GM12864 (cell line): Measurements from ENCODE around the gene TMPRSS4.

Experiments used
- DNase-seq: peaks from one replicate; pipeline ENCODE4 v3.0.0-alpha.2; 2011; ENCODE audit warnings: low read depth
- H3K4me3 ChIP-seq: 2 replicates; pipeline ENCODE4 v1.5.1; 2011; ENCODE audit warnings: mild to moderate bottlenecking, low read depth, low read length, control low read depth
- TF ChIP-seq, protein P1 (sequence below): IDR thresholded peaks from 2 replicates; pipeline ENCODE4 v1.5.1; 2011; ENCODE audit warnings: low read depth, mild to moderate bottlenecking, moderate library complexity, low read length, control low read depth, inconsistent platforms; ENCODE audit errors: missing control alignments

TMPRSS4 gene

DNA sequence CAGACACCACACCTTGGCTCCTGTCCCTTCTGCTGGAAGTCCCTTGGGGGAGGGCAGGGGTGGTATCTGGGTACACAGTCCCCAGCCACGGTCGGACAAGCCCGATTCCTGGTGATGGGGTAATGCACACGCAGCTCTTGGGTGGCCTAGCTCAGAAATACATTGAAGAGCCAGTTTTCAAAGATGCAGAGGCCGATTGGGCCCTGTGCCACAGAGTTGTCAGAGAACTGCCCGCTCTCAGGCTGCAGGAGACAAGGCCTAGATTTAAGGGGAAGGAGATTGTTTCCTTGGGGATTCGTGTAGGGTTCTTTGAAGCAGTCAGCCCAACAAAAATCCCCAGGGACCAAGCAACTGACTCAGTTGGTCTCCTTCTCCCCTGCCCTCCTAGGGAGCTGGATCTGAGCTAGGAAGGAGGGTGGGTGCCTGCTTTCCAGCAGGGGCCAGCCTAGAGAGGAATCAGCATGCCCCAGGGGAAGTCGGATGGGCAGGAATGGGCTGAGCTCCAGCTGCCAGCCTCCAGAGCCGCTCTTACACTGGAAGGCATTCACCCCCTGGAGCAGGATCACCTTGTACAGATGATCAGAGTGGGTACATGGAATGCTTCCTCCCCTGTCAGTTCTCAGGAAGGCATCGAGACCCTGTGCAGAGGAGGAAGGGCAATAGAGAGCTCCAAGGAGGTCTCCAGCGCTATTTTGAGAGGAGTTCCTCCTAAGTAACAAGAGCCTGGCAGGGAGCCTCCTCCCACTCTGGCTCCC is 79.1 kb downstream of the TMPRSS4 start:
- TF ChIP-seq, protein P1, sequence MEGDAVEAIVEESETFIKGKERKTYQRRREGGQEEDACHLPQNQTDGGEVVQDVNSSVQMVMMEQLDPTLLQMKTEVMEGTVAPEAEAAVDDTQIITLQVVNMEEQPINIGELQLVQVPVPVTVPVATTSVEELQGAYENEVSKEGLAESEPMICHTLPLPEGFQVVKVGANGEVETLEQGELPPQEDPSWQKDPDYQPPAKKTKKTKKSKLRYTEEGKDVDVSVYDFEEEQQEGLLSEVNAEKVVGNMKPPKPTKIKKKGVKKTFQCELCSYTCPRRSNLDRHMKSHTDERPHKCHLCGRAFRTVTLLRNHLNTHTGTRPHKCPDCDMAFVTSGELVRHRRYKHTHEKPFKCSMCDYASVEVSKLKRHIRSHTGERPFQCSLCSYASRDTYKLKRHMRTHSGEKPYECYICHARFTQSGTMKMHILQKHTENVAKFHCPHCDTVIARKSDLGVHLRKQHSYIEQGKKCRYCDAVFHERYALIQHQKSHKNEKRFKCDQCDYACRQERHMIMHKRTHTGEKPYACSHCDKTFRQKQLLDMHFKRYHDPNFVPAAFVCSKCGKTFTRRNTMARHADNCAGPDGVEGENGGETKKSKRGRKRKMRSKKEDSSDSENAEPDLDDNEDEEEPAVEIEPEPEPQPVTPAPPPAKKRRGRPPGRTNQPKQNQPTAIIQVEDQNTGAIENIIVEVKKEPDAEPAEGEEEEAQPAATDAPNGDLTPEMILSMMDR = no peak
- H3K4me3 ChIP-seq = no peak overlapping the region
- no peak for DNase-seq

DNA sequence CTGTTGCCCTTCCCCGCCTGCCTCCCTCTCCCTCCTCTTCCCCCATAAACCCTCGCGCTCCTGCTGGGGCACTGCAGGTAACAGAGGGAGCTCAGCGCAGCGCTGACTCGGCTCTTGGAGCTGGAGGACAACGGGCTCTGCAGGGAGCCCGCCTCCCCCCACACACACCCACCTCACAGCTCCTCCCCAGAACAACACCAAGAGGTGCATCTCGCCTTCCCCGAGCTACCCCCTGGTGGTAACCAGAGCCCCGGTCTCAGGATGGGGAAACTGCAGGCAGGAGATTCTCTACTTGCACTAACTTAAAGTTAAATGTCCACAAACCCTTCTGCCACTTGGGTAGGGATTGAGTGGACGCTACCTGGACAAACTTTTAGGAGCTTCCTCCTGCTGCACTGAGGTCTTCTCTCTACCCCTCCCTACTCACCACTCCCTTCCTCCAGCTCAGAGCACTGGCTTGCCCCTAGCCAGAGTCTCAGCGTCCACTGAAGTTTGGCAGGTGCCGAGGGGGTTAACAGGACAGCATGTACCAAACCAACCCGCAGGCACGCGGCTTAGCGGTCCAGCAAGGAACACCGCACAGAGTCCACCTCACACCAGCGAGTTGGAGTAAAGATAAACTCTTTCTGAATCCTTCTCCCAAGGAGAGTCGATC is 79.8 kb downstream of the TMPRSS4 start:
- TF ChIP-seq, protein P1 = no peak
- no peak overlapping the region for H3K4me3 ChIP-seq
- no peak for DNase-seq

GRCh38 chr11:118157186-118157895 is 80.5 kb downstream of the TMPRSS4 start:
- DNase-seq = no peak
- no peak overlapping the region for H3K4me3 ChIP-seq
- TF ChIP-seq, protein P1 = no peak

DNA sequence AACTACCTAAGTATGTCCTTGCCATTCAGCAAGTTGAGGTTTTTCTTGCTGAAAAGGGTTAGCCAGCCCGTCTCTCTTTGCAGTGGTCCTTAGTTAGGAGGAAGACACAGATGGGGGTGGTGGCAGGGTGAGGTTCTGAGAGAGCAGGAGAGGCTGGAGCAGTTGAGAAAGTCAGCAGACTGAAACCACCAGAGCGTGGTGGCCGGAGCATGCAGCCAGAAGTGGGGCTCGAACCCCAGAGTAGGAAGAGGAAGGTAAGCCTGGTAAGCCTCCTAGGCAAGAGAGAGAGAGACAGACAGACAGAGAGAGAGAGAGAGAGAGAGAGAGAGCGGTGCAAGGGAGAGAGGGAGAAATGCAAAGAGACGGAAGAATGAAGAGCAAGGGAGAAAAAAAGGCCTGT is 84.9 kb downstream of the TMPRSS4 start:
- TF ChIP-seq, protein P1 = no peak
- no peak for DNase-seq
- no peak overlapping the region for H3K4me3 ChIP-seq

GRCh38 chr11:118162846-118163245 is 86.0 kb downstream of the TMPRSS4 start:
- no peak overlapping the region for H3K4me3 ChIP-seq
- TF ChIP-seq, protein P1 = no peak

DNA sequence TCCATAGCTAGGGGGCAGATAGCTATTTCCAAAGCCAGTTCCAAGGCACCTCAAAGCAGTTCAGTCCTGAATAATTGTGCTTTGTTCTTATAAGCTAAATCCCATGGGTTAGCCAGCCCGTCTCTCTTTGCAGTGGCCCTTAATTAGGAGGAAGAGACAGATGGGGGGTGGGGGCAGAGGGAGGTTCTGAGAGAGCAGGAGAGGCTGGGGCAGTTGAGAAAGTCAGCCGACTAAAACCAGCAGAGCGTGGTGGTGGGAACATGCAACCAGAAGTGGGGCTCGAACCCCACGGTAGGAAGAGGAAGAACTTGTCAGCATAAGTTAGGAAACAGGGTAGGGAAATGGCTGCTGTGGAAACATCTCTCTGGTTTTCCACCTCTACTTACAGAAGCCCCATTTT is 86.6 kb downstream of the TMPRSS4 start:
- TF ChIP-seq, protein P1 = no peak
- DNase-seq = no peak
- H3K4me3 ChIP-seq = no peak overlapping the region

More at GRCh38 chr11:118162846-118163245, 86.0 kb downstream of the TMPRSS4 start:
- no peak for DNase-seq
